IPS-18a (cell line): ENCODE measurements around the gene ASIP.
"Not testable (repeated sequence)": the region's sequence is repeated elsewhere in the genome, so short reads cannot be mapped to it uniquely, and the experiment has no call there.

Source experiments
- H3K27ac ChIP-seq: one replicate; pipeline ENCODE4 v1.5.1; 2013; ENCODE audit warnings: low read length
- H3K27me3 ChIP-seq: one replicate; pipeline ENCODE4 v1.6.1; 2013; ENCODE audit warnings: mild to moderate bottlenecking, low read length; ENCODE audit not compliant: control insufficient read depth, insufficient read depth
- H3K36me3 ChIP-seq: one replicate; pipeline ENCODE4 v1.6.1; 2013; ENCODE audit warnings: low read depth, low read length; ENCODE audit not compliant: control insufficient read depth
- H3K4me1 ChIP-seq: one replicate; pipeline ENCODE4 v1.6.1; 2013; ENCODE audit warnings: low read depth, low read length; ENCODE audit not compliant: control insufficient read depth
- H3K4me3 ChIP-seq: one replicate; pipeline ENCODE4 v1.5.1; 2013; ENCODE audit warnings: low read length
- H3K9ac ChIP-seq: one replicate; pipeline ENCODE4 v1.6.1; 2013; ENCODE audit warnings: mild to moderate bottlenecking, low read length, moderate library complexity
- H3K9me3 ChIP-seq: one replicate; pipeline ENCODE4 v1.6.1; 2013; ENCODE audit warnings: low read depth, low read length; ENCODE audit not compliant: control insufficient read depth

The ASIP gene

GRCh38 chr20:34264141-34264540, 22.9 kb downstream of the ASIP start:
- Histone ChIP-seq H3K4me1 (no peaks in the 10 kb centered on the region), H3K9me3 (no peaks in the 10 kb centered on the region), H3K36me3 (no peaks in the 10 kb centered on the region), H3K27me3 (no peaks in the 10 kb centered on the region), H3K9ac (no peak overlapping the region), H3K4me3 (no peak overlapping the region), H3K27ac (no peak overlapping the region)

GRCh38 chr20:34268145-34268544, 26.9 kb downstream of the ASIP start:
- H3K9me3 ChIP-seq, result no peaks in the 10 kb centered on the region
- no peaks in the 10 kb centered on the region for H3K4me1 ChIP-seq
- H3K4me3 ChIP-seq, result no peak overlapping the region
- no peaks in the 10 kb centered on the region for H3K36me3 ChIP-seq
- H3K27ac ChIP-seq, result no peak overlapping the region
- no peak overlapping the region for H3K9ac ChIP-seq
- no peaks in the 10 kb centered on the region for H3K27me3 ChIP-seq

GRCh38 chr20:34268851-34269636, 27.8 kb downstream of the ASIP start:
- H3K27ac ChIP-seq, result no peak overlapping the region
- no peak overlapping the region for H3K4me3 ChIP-seq

GRCh38 chr20:34269996-34270627, 28.9 kb downstream of the ASIP start:
- H3K4me1 ChIP-seq, result no peaks in the 10 kb centered on the region
- no peak overlapping the region for H3K9ac ChIP-seq
- no peak overlapping the region for H3K4me3 ChIP-seq
- H3K27me3 ChIP-seq, result no peaks in the 10 kb centered on the region
- no peaks in the 10 kb centered on the region for H3K9me3 ChIP-seq
- H3K27ac ChIP-seq, result no peak overlapping the region
- peaks cover 7% of the 10 kb centered on the region for H3K36me3 ChIP-seq

More at GRCh38 chr20:34268851-34269636, 27.8 kb downstream of the ASIP start:
- H3K36me3 ChIP-seq, result peaks cover 4% of the 10 kb centered on the region
- H3K27me3 ChIP-seq, result no peaks in the 10 kb centered on the region
- H3K9me3 ChIP-seq, result no peaks in the 10 kb centered on the region
- no peak overlapping the region for H3K9ac ChIP-seq
- no peaks in the 10 kb centered on the region for H3K4me1 ChIP-seq

GRCh38 chr20:34271956-34272355, 30.7 kb downstream of the ASIP start:
- Histone ChIP-seq H3K4me3 (no peak overlapping the region), H3K36me3 (peaks cover 24% of the 10 kb centered on the region), H3K4me1 (no peaks in the 10 kb centered on the region), H3K9me3 (no peaks in the 10 kb centered on the region), H3K27ac (no peak overlapping the region), H3K27me3 (no peaks in the 10 kb centered on the region), H3K9ac (no peak overlapping the region)

- Histone ChIP-seq H3K9ac (no peak overlapping the region), H3K27ac (no peak overlapping the region), H3K4me3 (no peak overlapping the region), H3K9me3 (no peaks in the 10 kb centered on the region), H3K4me1 (no peaks in the 10 kb centered on the region), H3K36me3 (peaks cover 45% of the 10 kb centered on the region), H3K27me3 (no peaks in the 10 kb centered on the region)
Measured at GRCh38 chr20:34274694-34275093, 33.5 kb downstream of the ASIP start.

- Histone ChIP-seq H3K27me3 (no peaks in the 10 kb centered on the region), H3K4me3 (no peak overlapping the region), H3K9me3 (no peaks in the 10 kb centered on the region), H3K9ac (no peak overlapping the region), H3K36me3 (peaks cover 88% of the 10 kb centered on the region), H3K4me1 (no peaks in the 10 kb centered on the region), H3K27ac (no peak overlapping the region)
Measured at GRCh38 chr20:34281177-34281576, 40.0 kb downstream of the ASIP start.

GRCh38 chr20:34282041-34282440, 40.8 kb downstream of the ASIP start:
- Histone ChIP-seq H3K4me1 (no peaks in the 10 kb centered on the region), H3K9ac (no peak overlapping the region), H3K27ac (no peak overlapping the region), H3K27me3 (no peaks in the 10 kb centered on the region), H3K36me3 (peaks cover 86% of the 10 kb centered on the region), H3K9me3 (no peaks in the 10 kb centered on the region), H3K4me3 (no peak overlapping the region)

GRCh38 chr20:34283844-34284243, 42.6 kb downstream of the ASIP start:
- Histone ChIP-seq H3K4me3 (no peak overlapping the region), H3K9ac (no peak overlapping the region), H3K27me3 (no peaks in the 10 kb centered on the region), H3K36me3 (peaks cover 87% of the 10 kb centered on the region), H3K4me1 (no peaks in the 10 kb centered on the region), H3K27ac (no peak overlapping the region), H3K9me3 (no peaks in the 10 kb centered on the region)

- no peaks in the 10 kb centered on the region for H3K4me1 ChIP-seq
- peaks cover 85% of the 10 kb centered on the region for H3K36me3 ChIP-seq
- no peaks in the 10 kb centered on the region for H3K9me3 ChIP-seq
- no peak overlapping the region for H3K27ac ChIP-seq
- no peak overlapping the region for H3K9ac ChIP-seq
- H3K27me3 ChIP-seq, result no peaks in the 10 kb centered on the region
- no peak overlapping the region for H3K4me3 ChIP-seq
Measured at GRCh38 chr20:34285450-34285849, 44.2 kb downstream of the ASIP start.

- H3K4me3 ChIP-seq, H3K9me3 ChIP-seq, H3K27me3 ChIP-seq, H3K27ac ChIP-seq, H3K9ac ChIP-seq, H3K4me1 ChIP-seq: not testable (repeated sequence)
- peaks cover 86% of the 10 kb centered on the region for H3K36me3 ChIP-seq
Measured at GRCh38 chr20:34287500-34287899, 46.3 kb downstream of the ASIP start.

GRCh38 chr20:34290471-34290870, 49.2 kb downstream of the ASIP start:
- Histone ChIP-seq H3K4me3 (no peak overlapping the region), H3K4me1 (no peaks in the 10 kb centered on the region), H3K36me3 (peaks cover 90% of the 10 kb centered on the region), H3K27me3 (no peaks in the 10 kb centered on the region), H3K9me3 (no peaks in the 10 kb centered on the region), H3K9ac (no peak overlapping the region), H3K27ac (no peak overlapping the region)
